Hepatocyte (in vitro differentiated cells): ENCODE measurements around the gene LINC01488. TPM values are rescaled to one million over a fixed set of nuclear protein-coding genes. Genes with fewer than 3 reads are reported as not detected.

Experiments
- DNase-seq: peaks from one replicate; pipeline ENCODE4 v3.0.0-alpha.2; 2016; ENCODE audit warnings: low spot score
- H2AFZ ChIP-seq: fragments of 200-600 bp; sonication (generic); 2 replicates; pipeline ENCODE4 v1.6.0; 2016; ENCODE audit warnings: antibody characterized with exemption, mild to moderate bottlenecking
- H3K27ac ChIP-seq: fragments of 200-600 bp; sonication (generic); 2 replicates; pipeline ENCODE4 v1.5.1; 2016; ENCODE audit warnings: mild to moderate bottlenecking
- H3K27me3 ChIP-seq: fragments of 200-600 bp; sonication (generic); 2 replicates; pipeline ENCODE4 v1.6.1; 2016
- H3K36me3 ChIP-seq: fragments of 200-600 bp; sonication (generic); replicated peaks from 2 replicates; pipeline ENCODE4 v1.5.1; 2016; ENCODE audit warnings: low read depth; ENCODE audit not compliant: insufficient read depth
- H3K4me1 ChIP-seq: fragments of 200-600 bp; sonication (generic); 2 replicates; pipeline ENCODE4 v1.5.1; 2016; ENCODE audit warnings: mild to moderate bottlenecking, moderate library complexity; ENCODE audit not compliant: insufficient read depth
- H3K4me2 ChIP-seq: fragments of 200-600 bp; sonication (generic); 2 replicates; pipeline ENCODE4 v1.6.0; 2016
- H3K4me3 ChIP-seq: fragments of 200-600 bp; sonication (generic); 2 replicates; pipeline ENCODE4 v1.5.1; 2016; ENCODE audit warnings: mild to moderate bottlenecking
- H3K79me2 ChIP-seq: fragments of 200-600 bp; sonication (generic); 2 replicates; pipeline ENCODE4 v1.6.0; 2017; ENCODE audit warnings: mild to moderate bottlenecking
- H3K9me2 ChIP-seq: fragments of 200-600 bp; sonication (generic); replicated peaks from 2 replicates; pipeline ENCODE4 v1.6.0; 2017; ENCODE audit warnings: mild to moderate bottlenecking; ENCODE audit not compliant: insufficient read depth
- H3K9me3 ChIP-seq: fragments of 200-600 bp; sonication (generic); 2 replicates; pipeline ENCODE4 v1.5.1; 2016; ENCODE audit warnings: low read depth, mild to moderate bottlenecking
- H4K20me1 ChIP-seq: fragments of 200-600 bp; sonication (generic); 2 replicates; pipeline ENCODE4 v1.6.0; 2016; ENCODE audit warnings: mild to moderate bottlenecking; ENCODE audit not compliant: insufficient read depth, poor library complexity, severe bottlenecking
- CTCF ChIP-seq: fragments of 200-600 bp; sonication (generic); IDR thresholded peaks from 2 replicates; pipeline ENCODE4 v1.5.1; 2016; ENCODE audit warnings: antibody characterized with exemption, mild to moderate bottlenecking; ENCODE audit not compliant: poor library complexity
- EZH2 ChIP-seq: fragments of 200-600 bp; sonication (generic); IDR thresholded peaks from 2 replicates; pipeline ENCODE4 v1.6.1; 2016; ENCODE audit warnings: antibody characterized with exemption, mild to moderate bottlenecking, borderline replicate concordance
- EZH2phosphoT487 ChIP-seq: fragments of 200-600 bp; sonication (generic); IDR thresholded peaks from one replicate; pipeline ENCODE4 v1.6.1; 2018; ENCODE audit warnings: antibody characterized with exemption, mild to moderate bottlenecking, low read depth, moderate library complexity; ENCODE audit not compliant: unreplicated experiment, severe bottlenecking
- WGBS: methylation state at CpG from one replicate; pipeline ENCODE4 v1.1.6; 2016; ENCODE audit warnings: low lambda C conversion rate; ENCODE audit errors: missing lambda C conversion rate; 5-methylcytosine and 5-hydroxymethylcytosine counted together
- polyA plus RNA-seq: library from polyadenylated mRNA; unstranded; fragments of >200 nt; fragmentation: Nextera tagmentation; extraction: Ambion mirVana; gene quantifications from 2 replicates; pipeline ENCODE4 v1.2.1, GENCODE V29; 2016
- total RNA-seq: library from RNA; depleted of rRNA; stranded (reverse); fragments of >200 nt; gene quantifications from 2 replicates; pipeline ENCODE4 v1.2.3, GENCODE V29; 2014

The LINC01488 gene
- total and polyA plus RNA-seq, 2 experiments from 2014 or later = 0.27 to 0.59 TPM

- Histone ChIP-seq H3K79me2 (no peaks in the 10 kb centered on the region), H3K4me3 (no peak overlapping the region), H3K4me2 (no peak overlapping the region), H3K27ac (no peak overlapping the region), H3K36me3 (no peaks in the 10 kb centered on the region), H3K9me3 (no peaks in the 10 kb centered on the region), H3K27me3 (no peaks in the 10 kb centered on the region), H3K9me2 (no peaks in the 10 kb centered on the region), H3K4me1 (peaks cover 28% of the 10 kb centered on the region), H4K20me1 (no peaks in the 10 kb centered on the region), H2AFZ (no peak overlapping the region)
- DNase-seq = no peak
- WGBS = 93% methylated on average over 11 of the region's 11 CpGs
- TF ChIP-seq CTCF (no peak), EZH2phosphoT487 (no peak), EZH2 (no peak)
Measured at GRCh38 chr11:69446108-69446507, 35.4 kb upstream of the LINC01488 start.

DNA sequence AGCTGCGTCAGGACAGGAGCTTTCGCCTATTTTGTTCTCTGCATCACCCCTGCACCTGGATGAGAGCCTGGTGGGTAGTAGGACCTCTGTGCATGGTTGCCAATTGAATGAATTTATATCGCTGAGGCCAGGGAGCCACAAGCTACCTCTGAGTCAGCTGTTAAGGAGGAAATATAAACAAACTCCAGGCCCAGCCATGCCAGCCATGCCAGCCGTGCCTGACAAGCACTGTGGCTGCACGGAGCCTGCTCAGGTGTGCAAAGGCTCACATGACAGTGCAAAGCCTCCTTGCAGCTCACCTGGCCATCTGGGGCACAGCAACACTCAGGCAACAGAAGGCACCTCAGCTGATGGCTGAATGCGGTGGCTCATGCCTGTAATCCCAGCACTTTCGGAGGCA lies 33.7 kb upstream of the LINC01488 start:
- no peak for TF ChIP-seq EZH2
- no peak for TF ChIP-seq CTCF
- no peak for TF ChIP-seq EZH2phosphoT487
- Histone ChIP-seq H3K4me1 (peaks cover 19% of the 10 kb centered on the region), H3K4me2 (no peak overlapping the region), H3K9me2 (no peaks in the 10 kb centered on the region), H3K36me3 (no peaks in the 10 kb centered on the region), H3K9me3 (no peaks in the 10 kb centered on the region), H4K20me1 (no peaks in the 10 kb centered on the region), H3K27me3 (no peaks in the 10 kb centered on the region), H3K79me2 (no peaks in the 10 kb centered on the region), H3K27ac (no peak overlapping the region), H2AFZ (no peak overlapping the region), H3K4me3 (no peak overlapping the region)
- DNase-seq = no peak
- WGBS = 77% methylated on average over 7 of the region's 7 CpGs

DNA sequence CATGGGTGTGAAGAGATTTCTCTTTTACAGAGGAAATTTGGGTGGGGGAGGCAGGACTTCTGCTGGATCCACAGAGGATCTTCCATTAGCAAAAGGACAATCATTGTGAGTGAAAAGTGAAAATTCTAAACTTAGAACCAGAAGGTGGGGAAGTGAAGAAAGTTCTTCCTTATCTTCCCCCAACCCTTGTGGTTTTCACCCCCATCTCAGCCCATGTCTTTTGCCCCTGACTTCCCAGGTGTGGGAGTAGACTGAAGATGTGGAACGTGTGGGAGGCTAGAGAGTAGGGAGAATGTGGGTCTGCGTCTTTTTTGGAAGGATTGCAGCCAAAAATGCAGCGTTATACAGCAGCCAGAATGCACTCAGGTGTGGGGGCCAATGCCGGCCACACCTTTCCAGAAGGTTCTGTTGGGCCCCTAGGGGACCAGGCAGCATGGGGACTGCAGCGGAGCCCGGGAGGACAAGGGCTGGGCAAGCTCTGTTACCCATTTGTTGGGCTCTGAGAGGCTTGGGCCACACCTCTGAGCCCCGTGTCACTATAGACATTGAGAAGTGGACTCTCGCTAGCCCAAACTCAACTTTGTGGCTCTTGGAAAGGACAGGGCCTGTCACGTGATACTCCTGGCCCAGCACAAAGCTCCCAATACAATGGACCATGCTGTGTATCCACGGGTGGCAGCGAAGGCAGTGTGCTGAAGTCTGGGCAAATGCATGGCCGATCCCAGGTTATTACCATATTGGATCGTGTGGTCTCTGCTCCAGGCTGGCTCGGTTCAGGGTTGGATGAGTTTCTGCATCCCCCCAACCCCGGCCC lies 32.8 kb upstream of the LINC01488 start:
- DNase-seq = no peak
- TF ChIP-seq CTCF (no peak), EZH2phosphoT487 (no peak), EZH2 (no peak)
- no peak overlapping the region for H3K4me2 ChIP-seq
- WGBS = 90% methylated on average over 15 of the region's 15 CpGs
- no peaks in the 10 kb centered on the region for H3K9me2 ChIP-seq
- H3K27me3 ChIP-seq = no peaks in the 10 kb centered on the region
- no peaks in the 10 kb centered on the region for H3K9me3 ChIP-seq
- H3K4me3 ChIP-seq = no peak overlapping the region
- H2AFZ ChIP-seq = no peak overlapping the region
- no peak overlapping the region for H3K27ac ChIP-seq
- peaks cover 12% of the 10 kb centered on the region for H3K4me1 ChIP-seq
- H3K79me2 ChIP-seq = no peaks in the 10 kb centered on the region
- H3K36me3 ChIP-seq = no peaks in the 10 kb centered on the region
- H4K20me1 ChIP-seq = no peaks in the 10 kb centered on the region
